GM12891 (cell line): Measurements from ENCODE around the gene C1GALT1.

ENCODE experiments used
- POLR2A ChIP-seq: IDR thresholded peaks from 2 replicates; pipeline ENCODE4 v1.6.1; 2011; ENCODE audit warnings: low read depth, low read length, control low read depth
- POLR2AphosphoS5 ChIP-seq: IDR thresholded peaks from 2 replicates; pipeline ENCODE4 v1.6.1; 2011; ENCODE audit warnings: low read depth, low read length, control low read depth
- POU2F2 ChIP-seq: IDR thresholded peaks from 2 replicates; pipeline ENCODE4 v1.6.1; 2011; ENCODE audit warnings: low read depth, mild to moderate bottlenecking, control low read depth, low read length, moderate library complexity
- SPI1 ChIP-seq: IDR thresholded peaks from 2 replicates; pipeline ENCODE4 v1.6.1; 2011; ENCODE audit warnings: low read depth, low read length, control low read depth
- TAF1 ChIP-seq: IDR thresholded peaks from 2 replicates; pipeline ENCODE4 v1.6.1; 2011; ENCODE audit warnings: low read depth, low read length, control low read depth

DNA sequence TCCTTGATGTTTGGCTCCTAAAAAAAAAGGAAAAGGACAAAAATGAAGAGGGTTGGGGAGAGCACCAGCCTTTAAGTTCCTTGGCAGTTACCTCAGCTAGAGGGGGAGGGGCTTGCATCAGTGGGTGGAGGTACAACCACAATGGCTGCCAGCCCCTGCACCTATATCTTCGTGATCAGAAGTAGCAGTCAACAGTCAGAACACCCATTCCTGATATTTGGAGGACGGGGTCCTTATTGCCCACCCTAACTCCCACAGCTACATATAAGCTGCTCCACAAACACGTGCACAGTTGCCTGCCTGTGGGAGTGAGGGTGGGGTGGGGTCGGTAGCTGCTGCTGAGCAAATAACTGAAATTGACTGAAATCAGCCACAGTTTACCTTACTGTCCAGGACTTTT, 26.2 kb downstream of the C1GALT1 start:
- no peak for TF ChIP-seq POLR2A
- TF ChIP-seq POLR2AphosphoS5, result no peak
- TF ChIP-seq SPI1, result no peak
- no peak for TF ChIP-seq TAF1
- TF ChIP-seq POU2F2, result no peak
